ENCODE measurements around the gene DUSP22.

The DUSP22 gene

GRCh38 chr6:296151-297122, 4.2 kb downstream of the DUSP22 start:
- DNase-seq (ENCODE audit: low read depth in 2 of 2, low spot score in 1 of 2): no peak

DNA sequence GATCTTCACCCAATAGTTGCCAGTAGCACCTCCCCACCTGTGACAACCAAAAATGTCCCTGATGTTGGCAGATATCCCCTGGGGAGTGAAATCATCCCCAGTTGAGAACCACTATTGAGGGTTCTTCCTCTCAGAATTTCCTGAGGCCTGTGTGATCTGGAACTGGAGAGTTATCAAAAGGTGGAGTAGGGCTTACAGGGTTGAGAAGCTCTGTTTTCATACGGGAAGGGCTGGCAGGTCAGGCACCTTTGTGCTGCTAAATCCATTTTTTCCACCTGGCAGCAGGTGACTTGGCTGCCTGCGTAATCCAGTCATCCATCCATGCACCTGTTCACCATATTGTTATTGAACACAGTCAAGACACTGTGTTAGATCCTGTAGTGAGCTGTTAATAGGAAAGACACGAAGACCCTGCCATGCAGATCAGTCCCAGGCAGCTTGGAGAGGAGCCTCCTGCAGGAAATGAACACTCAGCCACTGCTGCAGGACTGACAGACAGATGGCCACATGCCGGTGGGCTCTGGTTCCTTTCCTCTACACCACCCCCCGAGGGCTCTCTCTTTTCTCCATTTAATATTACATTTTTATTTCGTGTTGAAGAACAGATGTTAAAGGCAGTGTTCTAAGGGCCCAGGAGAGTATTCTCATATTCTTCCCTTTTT, 5.4 kb downstream of the DUSP22 start:
- DNase-seq (ENCODE audit: low read depth in 2 of 2, low spot score in 1 of 2): no peak

GRCh38 chr6:298233-299103, 6.2 kb downstream of the DUSP22 start:
- DNase-seq (ENCODE audit: low read depth in 2 of 2, low spot score in 1 of 2): no peak

DNA sequence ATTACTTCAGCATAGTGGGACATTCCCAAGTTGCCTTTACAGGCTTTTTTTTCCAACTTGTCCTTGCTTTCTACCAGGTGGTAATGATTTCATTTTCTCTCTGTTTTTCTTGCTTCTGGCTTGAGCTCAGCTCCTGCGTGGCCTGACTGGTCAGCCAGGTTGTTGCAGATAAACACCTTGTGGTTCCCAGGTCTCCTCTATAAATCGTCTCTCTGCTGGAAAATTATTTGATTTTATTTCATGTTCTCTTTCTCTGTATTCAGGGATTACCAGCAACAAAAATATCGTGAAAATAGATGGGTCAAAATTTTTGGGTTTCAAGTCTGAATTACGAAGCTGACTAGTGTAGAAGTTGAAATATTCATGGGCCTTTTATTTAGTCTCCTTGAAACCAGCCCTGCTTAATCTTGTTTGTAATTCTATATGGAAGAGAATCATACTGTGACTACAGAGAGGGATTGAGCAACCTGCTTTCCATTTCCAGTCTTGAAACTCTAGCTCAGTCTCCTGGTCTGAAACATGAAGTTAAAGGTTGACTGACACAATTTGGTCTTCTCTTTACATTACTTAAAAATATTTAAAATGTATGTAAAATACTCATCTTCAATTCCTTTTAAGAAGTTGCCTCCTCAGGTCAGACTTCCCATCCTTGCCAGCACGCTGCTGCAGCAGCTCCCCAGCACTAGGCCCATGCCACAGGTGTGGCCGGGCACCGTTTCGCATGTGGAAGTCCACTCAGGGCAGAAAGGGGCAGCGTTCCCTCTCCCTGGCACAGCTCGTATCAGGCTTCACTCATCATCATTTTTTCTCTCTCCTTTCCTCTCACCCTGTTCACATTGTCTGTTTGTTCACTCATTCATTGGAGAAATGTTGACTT, 7.1 kb downstream of the DUSP22 start:
- no peak for DNase-seq (ENCODE audit: low read depth in 2 of 2, low spot score in 1 of 2)

GRCh38 chr6:300026-300425, 7.7 kb downstream of the DUSP22 start:
- DNase-seq (ENCODE audit: low read depth in 2 of 2, low spot score in 1 of 2): no peak

DNA sequence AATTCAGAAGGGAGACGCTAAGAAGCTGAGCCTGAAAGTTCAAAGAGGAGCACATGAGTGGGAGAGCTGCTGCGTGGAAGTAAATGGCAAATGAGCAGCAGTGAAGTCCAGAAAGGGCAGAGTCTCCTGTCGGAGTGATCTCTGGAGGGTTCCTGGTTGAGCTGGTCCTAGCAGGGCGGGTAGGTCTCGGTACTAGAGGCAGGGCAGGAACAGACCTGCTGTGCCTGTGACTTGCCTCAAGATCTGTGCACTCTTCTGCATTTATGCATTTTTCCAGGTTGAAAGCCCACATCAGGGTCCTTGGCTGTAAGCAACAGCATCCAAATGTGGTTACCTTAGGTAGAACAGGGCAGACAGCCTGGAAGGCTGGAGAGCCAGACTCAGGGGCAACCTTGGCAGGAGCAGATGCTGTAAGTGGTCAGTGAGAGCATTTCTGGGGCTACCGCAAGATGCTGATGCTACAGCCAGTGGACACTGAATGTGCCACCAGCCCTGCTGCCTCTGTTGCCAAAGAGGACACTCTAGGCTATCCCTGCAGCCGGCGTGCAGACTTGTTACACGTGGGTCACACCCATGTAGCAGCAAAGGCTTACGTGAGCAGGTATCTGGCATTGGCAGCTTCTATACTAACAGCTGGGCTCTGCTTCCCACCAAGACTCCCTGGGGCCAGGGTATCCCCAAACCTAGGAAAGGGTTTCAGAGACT, 8.4 kb downstream of the DUSP22 start:
- DNase-seq (ENCODE audit: low read depth in 2 of 2, low spot score in 1 of 2): no peak

DNA sequence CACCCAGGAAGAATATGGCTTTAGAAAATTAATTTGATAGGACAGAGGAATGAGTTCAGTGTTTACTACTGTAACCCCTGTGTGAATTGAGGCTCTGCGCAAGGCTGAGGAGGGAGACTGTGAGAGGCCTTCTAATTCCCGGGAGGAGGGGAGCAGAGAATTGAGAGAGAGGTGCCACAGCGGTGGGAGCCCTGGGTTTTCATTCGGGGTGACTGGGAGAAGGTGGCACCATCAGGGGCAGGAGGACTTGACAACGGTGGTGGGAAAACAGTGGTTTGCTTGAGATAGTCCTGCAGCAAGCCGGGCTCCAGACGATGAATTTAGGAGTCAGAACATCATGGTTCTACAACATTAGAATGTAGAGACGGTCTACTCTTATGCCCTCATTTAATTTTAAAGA, 9.2 kb downstream of the DUSP22 start:
- DNase-seq (ENCODE audit: low read depth in 2 of 2, low spot score in 1 of 2): no peak

DNA sequence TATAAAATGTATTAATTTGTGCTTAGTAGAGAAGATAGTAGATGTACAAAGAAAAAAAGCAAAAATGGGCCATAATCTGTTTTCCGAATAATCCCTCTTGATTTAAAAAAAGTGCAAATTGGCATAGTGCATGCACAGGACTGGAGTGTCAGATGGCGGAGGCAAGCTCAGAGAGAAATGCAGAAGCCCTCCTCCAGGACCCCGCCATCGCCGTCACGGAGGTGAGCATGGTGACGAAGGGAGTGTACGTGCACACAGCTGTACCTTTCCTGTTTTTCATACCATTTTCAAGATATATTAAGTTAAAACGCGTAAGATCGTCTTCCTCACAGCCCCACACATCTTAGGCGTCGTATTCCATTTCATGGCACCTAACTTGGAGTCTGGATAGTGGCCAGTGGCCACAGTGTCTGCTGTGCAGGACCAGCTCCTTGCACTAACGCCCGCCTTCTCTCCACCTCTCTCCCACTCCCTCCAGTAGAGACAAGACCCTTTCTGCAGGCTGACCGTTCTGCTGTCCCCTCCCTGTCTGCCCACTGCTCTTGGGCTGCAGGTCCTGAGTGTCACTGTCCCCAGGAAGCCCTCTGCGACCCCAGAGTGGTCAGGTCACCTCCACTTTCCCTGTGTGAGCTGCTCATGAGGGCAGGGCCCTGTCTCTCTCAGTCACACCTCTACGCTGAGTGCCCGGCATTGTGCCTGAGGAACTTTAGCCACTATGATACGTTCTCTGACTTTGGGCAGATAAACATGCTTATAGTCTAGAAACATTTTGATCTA, 9.8 kb downstream of the DUSP22 start:
- DNase-seq (ENCODE audit: low read depth in 2 of 2, low spot score in 1 of 2): no peak

GRCh38 chr6:302760-303159, 10.5 kb downstream of the DUSP22 start:
- DNase-seq (ENCODE audit: low read depth in 2 of 2, low spot score in 1 of 2): no peak

- DNase-seq (ENCODE audit: low read depth in 2 of 2, low spot score in 1 of 2): no peak
Observed at GRCh38 chr6:303263-303662, 11.0 kb downstream of the DUSP22 start.

GRCh38 chr6:303948-304558, 11.8 kb downstream of the DUSP22 start:
- DNase-seq (ENCODE audit: low read depth in 2 of 2, low spot score in 1 of 2): no peak

GRCh38 chr6:304833-305370, 12.6 kb downstream of the DUSP22 start:
- no peak for DNase-seq (ENCODE audit: low read depth in 2 of 2, low spot score in 1 of 2)

DNA sequence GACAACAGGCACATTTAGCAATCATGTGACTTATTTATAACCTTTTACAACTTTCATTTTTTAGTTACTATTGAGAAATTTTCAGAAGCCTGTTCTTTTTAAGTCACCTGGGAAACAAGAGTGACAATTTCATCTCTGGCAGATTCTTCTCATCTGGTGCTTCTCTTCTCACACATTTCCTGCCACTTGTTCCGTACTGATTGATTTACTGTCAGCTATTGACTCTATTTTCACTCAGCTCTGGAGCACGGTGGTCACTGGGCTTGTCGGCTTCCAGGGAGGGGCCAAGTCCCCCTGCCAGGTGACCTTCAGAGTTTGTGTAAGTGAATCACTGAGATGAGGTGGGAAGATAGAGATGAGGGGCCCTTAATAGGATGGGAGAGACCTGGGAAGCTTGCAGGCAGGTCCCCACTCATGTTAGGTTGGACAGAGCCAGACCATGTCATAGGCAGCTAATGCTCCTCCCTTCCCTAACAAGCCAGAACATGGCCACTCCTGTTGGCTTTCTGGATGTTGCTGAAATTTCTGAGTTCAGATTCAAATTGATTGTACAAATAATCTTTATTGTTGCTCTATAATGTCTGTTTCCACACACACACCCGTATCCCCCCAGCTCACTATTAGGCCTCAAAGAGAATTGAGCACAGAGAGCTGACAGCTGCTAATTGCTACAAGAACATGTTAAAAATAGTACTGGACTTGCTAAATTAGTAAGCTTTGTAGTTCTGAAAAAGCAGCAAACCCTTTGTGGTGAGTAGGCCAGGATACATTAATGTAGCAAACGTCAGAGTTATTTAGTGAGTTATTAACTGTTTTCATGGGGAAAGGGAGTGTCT, 13.3 kb downstream of the DUSP22 start:
- DNase-seq (ENCODE audit: low read depth in 2 of 2, low spot score in 1 of 2): no peak

GRCh38 chr6:306641-307061, 14.4 kb downstream of the DUSP22 start:
- DNase-seq (ENCODE audit: low read depth in 2 of 2, low spot score in 1 of 2): no peak

GRCh38 chr6:307065-307814, 15.0 kb downstream of the DUSP22 start:
- DNase-seq (ENCODE audit: low read depth in 2 of 2, low spot score in 1 of 2): no peak

GRCh38 chr6:307874-308273, 15.6 kb downstream of the DUSP22 start:
- DNase-seq (ENCODE audit: low read depth in 2 of 2, low spot score in 1 of 2): no peak

DNA sequence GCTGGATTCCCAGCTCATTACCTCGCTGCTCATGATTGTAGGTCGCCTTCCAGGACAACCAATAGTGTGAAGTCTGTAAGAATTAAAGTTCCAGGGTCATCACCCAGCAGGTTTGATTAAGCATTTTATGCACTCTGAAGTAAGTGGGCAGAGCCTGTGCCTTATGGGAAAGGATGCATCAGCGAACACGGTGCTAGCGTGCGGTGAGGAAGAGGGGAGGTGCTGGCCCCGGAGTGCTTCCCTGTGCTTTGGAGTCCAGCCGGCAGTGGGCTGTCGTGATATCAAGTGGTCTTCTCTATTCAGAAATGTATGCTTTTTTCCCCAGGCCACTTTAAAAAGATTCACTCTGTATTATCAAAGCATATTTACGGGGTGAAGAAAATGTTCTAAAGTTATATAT, 16.0 kb downstream of the DUSP22 start:
- no peak for DNase-seq (ENCODE audit: low read depth in 2 of 2, low spot score in 1 of 2)

Data from stimulated activated CD8-positive, alpha-beta memory T cell treated with anti-CD3 and anti-CD28 coated beads, Interleukin-4, amount 100 ng/mL, for 1 hour (primary cell).